NCI-H1417 (cell line): ENCODE results near the gene CDHR3.
"Not testable (repeated sequence)": the region's sequence is repeated elsewhere in the genome, so short reads cannot be mapped to it uniquely, and the experiment has no call there.

Experiments used
- DNase-seq, 3 experiments: peaks; one replicate each; lab custom pipeline; 2025; lab: John Stamatoyannopoulos, UW

The CDHR3 gene

GRCh38 chr7:105971845-105972244 lies 8.8 kb downstream of the CDHR3 start:
- DNase-seq, result no peak

- no peak for DNase-seq
Observed at GRCh38 chr7:105972276-105972675, 9.2 kb downstream of the CDHR3 start.

GRCh38 chr7:105974471-105974870 lies 11.4 kb downstream of the CDHR3 start:
- no peak for DNase-seq

- DNase-seq, result peak in 2 of 3 experiments; percentile 22 to 76
Observed at GRCh38 chr7:105975770-105976417, 12.8 kb downstream of the CDHR3 start.

- no peak for DNase-seq
Observed at GRCh38 chr7:105976868-105977267, 13.8 kb downstream of the CDHR3 start.

GRCh38 chr7:105978035-105978434 lies 15.0 kb downstream of the CDHR3 start:
- DNase-seq, result peak in 2 of 3 experiments; percentile 20 to 71

- DNase-seq, result no peak
Observed at GRCh38 chr7:105978974-105979373, 15.9 kb downstream of the CDHR3 start.

GRCh38 chr7:105979405-105979804 lies 16.3 kb downstream of the CDHR3 start:
- no peak for DNase-seq

GRCh38 chr7:105980645-105981396 lies 17.8 kb downstream of the CDHR3 start:
- DNase-seq, result peak in 2 of 3 experiments; percentile 59 to 67

- DNase-seq, result no peak
Observed at GRCh38 chr7:105982388-105982787, 19.3 kb downstream of the CDHR3 start.

GRCh38 chr7:105984808-105985207 lies 21.7 kb downstream of the CDHR3 start:
- DNase-seq, result not testable (repeated sequence)

GRCh38 chr7:105985229-105985628 lies 22.2 kb downstream of the CDHR3 start:
- DNase-seq, result peak in 1 of 3 experiments; percentile 51

- DNase-seq, result no peak
Observed at GRCh38 chr7:105985672-105986215, 22.7 kb downstream of the CDHR3 start.

GRCh38 chr7:105987046-105987445 lies 24.0 kb downstream of the CDHR3 start:
- DNase-seq, result peak; percentile 11 to 55 (median 17)

GRCh38 chr7:105988276-105988675 lies 25.2 kb downstream of the CDHR3 start:
- no peak for DNase-seq

GRCh38 chr7:105989191-105989590 lies 26.1 kb downstream of the CDHR3 start:
- DNase-seq, result no peak

- no peak for DNase-seq
Observed at GRCh38 chr7:105989686-105990085, 26.6 kb downstream of the CDHR3 start.

- DNase-seq, result no peak
Observed at GRCh38 chr7:105990141-105990540, 27.1 kb downstream of the CDHR3 start.

- DNase-seq, result no peak
Observed at GRCh38 chr7:105990727-105991453, 27.8 kb downstream of the CDHR3 start.

- DNase-seq, result no peak
Observed at GRCh38 chr7:105992905-105993304, 29.8 kb downstream of the CDHR3 start.

GRCh38 chr7:105996860-105997737 lies 34.0 kb downstream of the CDHR3 start:
- no peak for DNase-seq
